HG02943 (cell line): ENCODE measurements around the gene CMIP.

Experiments used
- ATAC-seq: cut with Tn5 transposase; IDR thresholded peaks from one replicate; pipeline ENCODE4 v1.9.1; 2021; ENCODE audit warnings: mild to moderate bottlenecking, low read depth, moderate library complexity; ENCODE audit not compliant: unreplicated experiment

CMIP gene

GRCh38 chr16:81558444-81559175 lies 114.0 kb downstream of the CMIP start:
- ATAC-seq: no peak

DNA sequence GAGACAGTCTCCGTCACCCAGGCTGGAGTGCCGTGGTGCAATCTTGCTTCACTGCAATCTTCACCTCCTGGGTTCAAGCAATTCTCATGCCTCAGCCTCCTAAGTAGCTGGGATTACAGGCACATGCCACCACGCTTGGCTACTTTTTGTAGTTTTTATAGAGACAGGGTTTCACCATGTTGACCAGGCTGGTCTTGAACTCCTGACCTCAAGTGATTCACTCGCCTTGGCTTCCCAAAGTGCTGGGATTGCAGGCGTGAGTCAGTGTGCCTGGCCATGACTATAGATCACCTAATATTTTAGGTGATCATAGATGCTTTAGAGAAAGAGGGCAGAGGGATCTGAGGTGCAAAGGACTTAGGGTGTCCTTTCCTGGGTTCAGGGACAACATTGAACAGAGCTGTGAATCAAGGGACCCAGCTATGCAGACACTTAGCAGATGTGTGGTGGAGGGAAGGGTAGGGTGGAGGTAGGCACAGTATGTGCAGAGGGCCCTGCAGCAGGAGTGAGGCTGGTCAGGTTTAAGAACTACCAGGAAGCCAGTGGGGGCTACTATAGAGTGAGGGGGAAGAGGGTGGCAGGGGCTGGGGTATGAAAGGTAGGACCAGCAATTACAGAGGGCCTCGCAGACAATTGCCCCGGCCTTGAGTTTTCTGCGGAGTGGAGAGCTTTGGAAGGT lies 116.5 kb downstream of the CMIP start:
- no peak for ATAC-seq

GRCh38 chr16:81562174-81562849 lies 117.7 kb downstream of the CMIP start:
- no peak for ATAC-seq

GRCh38 chr16:81562926-81563325 lies 118.3 kb downstream of the CMIP start:
- no peak for ATAC-seq

DNA sequence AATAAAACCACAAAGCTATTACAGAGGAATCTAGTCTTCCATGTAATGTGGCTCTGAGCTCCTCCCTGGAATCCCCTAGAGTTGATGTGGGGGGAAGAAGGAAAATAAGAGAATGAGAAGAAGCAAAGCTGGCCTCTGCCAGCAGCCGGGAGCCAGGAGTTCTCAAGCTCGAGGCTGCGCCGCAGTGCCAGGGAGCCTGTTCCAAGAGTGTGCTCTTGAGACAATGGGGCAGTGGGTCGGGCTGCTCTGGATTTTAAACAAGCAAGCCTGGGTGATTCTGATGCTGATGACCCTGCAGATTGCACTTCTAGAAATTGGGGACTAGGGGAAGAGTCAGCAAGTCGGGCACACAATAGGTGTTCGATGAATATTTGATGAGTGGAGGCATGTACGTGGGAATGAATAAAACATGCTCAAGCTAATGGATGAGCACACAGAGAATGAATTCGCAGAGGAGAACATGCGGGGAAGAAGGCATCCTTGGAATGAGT lies 119.9 kb downstream of the CMIP start:
- no peak for ATAC-seq

DNA sequence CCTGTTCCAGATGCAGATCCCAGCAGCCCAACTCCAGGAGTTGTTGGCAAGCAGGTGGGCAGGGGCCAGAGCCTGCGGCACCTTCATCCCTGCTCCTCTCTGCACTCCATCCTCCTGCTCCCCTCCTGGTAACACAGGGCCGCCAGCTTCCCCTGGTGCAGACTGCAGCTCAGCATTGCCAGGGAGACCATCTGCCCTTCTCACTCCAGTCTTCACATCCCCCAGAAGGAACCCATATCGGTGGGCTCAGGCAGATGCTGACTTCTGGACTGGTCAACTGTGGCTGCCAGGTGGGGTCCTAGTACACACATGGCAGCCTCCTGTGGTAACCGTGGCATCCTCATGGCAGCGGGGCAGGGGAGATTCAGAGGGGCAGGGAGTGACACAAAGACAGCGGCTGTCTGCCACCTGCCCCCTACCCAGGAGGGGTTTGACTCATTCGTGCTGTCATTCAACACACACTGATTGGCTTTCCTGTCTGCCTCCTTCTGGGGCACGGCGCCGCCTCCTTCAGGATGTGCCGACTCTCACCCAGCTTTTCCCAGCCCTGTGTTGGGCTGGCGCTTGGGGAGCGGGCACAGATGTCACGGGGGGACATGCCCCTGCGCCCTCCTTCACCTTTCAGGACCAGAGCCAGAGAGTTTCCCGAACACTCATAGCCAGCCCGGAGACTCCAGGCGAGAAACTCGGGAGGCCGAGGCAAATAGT lies 120.9 kb downstream of the CMIP start:
- ATAC-seq: no peak

DNA sequence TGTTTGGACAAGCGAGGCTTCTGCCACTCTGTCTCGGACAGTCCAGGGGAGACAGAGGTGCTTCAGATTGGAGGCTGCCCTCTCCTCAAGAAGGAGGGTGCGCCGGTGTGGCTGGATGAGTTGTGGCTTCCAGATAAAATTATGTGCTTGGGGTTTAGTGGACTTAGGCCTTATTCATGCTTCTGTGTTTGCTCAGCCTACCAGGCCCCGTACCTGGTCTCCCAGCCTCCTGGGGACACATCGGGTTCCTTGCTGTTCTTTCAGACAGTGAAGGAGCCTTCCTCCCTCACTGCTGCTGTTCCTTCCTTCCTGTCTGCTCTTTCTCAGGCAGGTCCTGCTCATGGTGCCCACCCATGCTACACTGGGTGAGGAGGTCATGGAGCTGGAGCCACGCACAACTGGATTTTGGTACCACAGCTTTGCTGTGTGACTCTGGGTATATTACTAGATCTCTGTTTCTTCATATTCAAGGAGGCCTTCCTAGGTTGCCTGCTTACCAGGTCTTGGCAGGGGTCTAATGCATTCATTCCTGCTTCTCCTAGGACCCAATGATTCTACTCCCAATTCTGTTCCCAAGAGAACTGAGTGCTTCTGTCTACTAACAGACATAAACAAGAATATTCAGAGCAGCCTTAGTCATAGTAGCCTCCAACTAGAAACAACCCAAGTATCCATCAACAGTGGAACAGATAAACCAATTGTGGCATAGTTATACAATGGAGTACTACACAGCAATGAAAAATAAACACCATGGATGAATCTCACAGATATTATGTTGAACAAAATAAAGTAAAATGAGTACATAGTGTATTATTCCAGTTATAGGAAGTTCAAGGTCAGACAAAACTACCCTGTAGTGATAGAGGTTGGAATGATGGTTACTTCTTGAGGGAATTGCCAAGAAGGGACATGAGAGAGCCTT lies 121.7 kb downstream of the CMIP start:
- ATAC-seq: no peak

- no peak for ATAC-seq
Observed at GRCh38 chr16:81567087-81567486, 122.5 kb downstream of the CMIP start.

DNA sequence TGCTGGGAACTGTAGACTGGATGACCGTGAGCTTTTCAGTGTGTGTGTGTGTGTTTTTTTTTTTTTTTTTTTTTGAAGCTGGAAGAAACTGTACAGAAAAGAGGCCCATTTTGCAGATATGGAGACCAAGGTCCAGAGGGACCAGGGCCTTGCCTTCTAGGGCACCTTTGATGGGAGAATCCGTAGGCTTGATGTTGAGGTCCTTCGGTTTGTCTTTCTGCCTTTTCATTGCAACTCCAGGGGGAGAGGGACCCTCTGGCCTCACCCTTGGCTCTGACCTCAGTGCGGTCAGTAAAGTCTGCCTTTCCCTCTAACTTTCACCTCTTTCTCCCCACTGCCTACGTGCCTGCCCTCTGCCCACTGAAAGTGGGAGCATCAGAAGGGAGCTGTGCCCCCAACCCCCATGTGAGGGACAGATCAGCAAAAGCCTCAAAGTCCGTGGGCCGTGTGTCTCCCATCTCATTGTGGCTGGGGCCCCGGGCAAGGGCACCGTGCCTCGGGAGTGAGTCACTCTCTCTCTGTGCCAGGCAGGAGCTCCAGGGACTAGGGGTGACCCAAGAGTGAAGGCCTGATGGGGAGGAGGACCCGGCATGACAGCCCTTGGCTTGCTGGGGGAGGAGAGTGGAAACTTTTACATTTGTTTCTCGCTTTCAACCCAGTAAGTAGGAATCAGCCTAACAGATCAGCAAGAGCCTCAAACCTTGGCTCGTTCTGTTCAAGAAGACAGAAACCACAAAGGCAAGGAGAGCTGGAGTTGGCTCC lies 123.6 kb downstream of the CMIP start:
- no peak for ATAC-seq

DNA sequence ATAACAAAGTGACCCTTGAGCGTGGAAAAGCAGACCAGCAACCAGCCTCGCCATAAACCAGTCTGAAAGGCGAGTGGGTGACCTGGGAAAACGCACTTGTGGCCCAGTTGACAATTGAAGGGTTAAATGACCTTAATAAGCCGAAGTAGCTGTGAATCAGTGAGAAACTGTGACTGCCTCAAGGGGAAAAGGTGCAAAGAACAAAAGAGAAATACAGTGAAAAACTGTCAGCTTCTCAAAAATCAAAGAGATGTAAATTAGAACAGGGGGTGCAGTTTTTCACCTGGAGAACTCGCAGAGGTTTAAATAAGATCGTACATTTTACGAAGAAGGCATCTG lies 124.1 kb downstream of the CMIP start:
- no peak for ATAC-seq

DNA sequence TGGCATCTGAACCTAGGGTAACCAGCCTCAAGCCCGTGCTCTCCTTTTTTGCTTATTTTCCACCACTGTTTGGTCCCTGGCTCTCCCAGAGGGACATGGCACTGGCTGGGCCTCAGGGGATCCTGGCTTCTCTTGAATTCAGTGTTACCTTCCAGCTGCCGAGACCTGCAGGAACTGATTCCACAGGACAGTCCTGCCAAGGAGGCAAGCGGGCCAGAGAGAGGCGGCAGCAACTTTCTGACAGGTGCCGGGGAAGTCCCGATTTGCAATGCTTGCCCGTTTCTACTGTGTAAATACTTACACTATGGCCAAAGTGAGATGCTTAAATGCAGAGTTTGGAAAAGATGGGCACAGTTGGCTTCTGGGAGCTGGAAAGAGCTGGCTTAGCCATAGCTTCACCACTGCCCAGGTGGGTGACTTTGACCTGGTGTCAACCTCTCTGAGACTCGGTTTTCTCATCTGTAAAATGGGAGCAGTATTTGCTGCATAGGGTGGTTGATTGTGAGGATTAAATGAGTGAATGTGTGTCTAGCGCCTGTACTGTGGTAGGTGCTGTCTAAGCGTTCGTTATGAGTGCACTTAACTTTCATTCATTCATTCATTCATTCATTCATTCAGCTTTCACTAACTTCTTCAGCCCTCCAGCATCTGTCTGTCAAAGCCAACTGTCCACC lies 124.9 kb downstream of the CMIP start:
- ATAC-seq: no peak

GRCh38 chr16:81570151-81570846 lies 125.7 kb downstream of the CMIP start:
- ATAC-seq: no peak

DNA sequence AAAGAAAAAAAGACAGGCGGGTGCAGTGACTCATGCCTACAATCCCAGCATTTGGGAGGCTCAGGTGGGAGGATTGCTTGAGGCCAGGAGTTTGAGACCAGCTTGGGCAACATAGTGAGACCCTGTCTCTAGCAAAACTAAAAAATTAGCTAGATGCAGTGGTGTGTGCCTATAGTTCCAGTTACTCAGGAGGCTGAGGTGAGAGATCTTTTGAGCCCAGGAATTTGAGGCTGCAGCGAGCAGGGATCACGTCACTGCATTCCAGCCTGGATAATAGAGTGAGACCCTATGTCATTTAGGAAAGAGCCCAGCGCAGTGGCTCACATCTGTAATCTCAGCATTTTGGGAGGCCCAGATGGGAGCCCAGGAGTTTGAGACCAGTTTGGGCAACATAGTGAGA lies 126.6 kb downstream of the CMIP start:
- ATAC-seq: no peak

DNA sequence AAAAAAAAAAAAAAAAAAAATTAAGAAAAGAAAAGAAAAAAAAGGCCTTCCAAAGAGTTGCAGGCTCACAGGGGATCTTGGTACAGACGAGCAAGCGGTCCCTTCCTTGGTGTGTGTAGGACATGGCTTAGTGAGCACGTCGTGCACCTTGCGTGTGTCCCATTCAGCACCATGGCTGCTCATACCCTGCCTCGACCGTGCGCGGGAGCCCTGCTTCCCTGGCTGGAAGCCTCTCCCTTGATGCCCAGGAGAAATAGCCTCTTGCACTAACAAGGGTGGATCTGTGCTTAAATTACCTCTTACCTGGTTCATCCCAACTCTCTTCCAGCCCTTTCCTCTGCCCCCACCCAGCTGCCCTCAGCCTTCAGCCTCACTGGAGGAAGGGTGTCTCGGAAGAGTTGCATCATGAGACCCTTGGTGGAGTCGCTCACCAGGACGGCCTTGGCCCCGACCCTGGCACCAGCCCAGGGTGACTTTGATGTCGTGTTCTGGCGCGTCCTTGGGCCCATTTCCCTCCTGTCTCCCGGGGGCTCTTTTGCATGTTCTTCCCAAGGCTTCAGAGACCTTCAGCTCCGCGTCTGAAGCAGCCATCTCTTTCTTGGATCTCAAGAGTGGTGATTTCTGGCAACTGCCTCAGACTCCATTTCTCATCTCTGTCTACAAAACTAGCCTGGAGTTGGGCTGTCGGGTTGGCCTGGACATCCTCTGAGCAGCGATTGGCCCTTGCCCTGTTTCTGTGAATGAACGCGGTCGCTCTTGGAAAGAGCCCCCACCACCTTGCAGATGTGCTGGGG lies 127.2 kb downstream of the CMIP start:
- ATAC-seq: no peak

- no peak for ATAC-seq
Observed at GRCh38 chr16:81572386-81573144, 128.0 kb downstream of the CMIP start.

DNA sequence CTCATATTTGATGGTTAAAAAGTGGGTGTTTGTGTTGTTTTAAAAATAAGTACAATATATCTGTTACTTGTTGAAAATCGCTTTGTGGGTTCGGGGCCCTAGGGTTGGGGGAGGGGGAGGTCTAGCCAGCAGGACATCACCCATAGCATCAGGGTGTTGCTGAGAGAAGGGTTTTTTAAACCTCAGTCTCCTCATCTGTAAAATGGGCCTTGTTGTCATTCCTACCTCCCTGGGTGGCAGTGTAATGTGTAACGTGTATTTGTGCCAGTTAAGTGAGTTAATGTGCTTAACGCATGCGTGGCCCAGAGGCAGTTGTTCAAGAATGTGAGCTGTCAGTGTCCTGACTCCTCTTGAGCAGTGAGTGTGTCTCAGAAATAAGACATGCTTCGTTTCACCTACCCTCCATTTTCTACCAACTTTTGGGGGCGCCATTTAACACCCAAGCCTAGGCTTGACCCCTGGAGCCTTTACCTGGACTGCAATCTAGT lies 129.0 kb downstream of the CMIP start:
- no peak for ATAC-seq
